T47D (cell line): ENCODE measurements around the gene MEX3B.

Experiments
- DNase-seq, 2 experiments: peaks; one replicate each; pipeline versions ENCODE4 v3.0.0 to v3.0.0-alpha.2; 2011 to 2012; ENCODE audit warnings: low read depth in 1 of 2, low spot score in 1 of 2
- JUND ChIP-seq: IDR thresholded peaks from 2 replicates; pipeline ENCODE4 v1.6.1; 2012; ENCODE audit warnings: low read depth
- in situ Hi-C: cut with HindIII; loops from 2 replicates; pipeline ENCODE4 v1.10.0; 2016; ENCODE audit warnings: low sequenced_read_pairs, low pct_unique_long_range_greater_than_20kb

MEX3B gene

DNA sequence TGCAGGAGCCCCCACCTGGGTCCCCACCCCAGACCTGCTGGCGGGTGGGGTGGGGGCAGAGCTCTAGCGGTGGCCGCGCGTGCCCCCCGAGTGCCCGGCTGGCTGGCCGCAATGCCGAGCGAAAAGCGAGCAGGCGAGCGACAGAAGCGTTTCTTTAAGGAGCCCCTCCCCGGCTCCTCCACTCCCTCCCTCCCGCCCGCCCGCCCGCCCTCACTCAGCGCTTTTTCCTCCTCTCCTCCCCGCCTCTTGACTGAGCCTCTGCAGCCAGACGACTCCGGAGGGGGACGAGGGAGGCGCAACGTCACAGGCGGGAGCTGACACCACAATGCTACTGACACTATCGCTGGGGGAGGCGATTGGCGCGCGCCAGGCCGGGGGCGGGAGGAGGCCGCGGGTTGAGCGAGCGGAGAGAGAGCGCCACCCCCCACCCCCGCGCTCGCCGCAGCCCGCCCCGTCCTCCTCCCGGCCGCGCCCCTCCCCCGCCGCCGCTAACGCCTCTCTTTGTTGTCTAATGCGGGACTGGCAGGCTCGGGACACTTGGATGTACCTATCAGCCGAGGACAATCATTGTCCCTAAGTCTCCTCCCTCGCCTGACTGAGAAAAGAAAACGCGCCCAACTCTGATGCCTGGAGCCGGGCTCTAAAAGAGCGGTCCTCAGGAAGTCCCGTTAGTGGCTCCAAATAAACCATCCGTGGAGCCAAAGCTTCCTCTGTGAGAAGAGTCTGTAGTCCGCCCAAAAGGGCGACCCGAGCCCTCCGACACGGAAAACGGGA lies at the start of gene MEX3B:
TSS of gene MEX3B (minus strand) at position 127 of the 774 bp plus-strand sequence. CDS start 313 bp downstream, outside the sequence.
- no peak for TF ChIP-seq JUND
- DNase-seq = peak; percentile 83 to 94
- in situ Hi-C loops = no loop called here

DNA sequence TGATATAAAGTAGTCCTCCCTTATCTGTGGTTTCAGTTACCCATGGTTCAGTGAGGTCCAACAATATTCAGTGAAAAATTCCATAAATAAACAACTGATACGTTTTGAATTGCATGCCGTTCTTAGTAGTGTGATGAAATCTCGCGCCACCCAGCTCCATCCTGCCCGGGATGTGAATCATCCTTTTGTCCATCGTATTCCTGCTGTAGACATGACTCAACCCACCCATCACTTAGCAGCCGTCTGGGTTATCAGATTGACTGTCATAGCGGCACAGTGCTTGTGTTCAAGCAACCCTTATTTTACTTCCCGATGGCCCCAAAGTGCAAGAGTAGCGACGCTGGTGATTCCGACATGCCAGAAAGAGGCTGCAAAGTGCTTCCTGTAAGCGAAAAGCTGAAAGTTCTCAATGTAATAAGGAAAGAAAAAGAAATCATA lies 48.0 kb upstream of the MEX3B start:
- no peak for DNase-seq
- in situ Hi-C loops = no loop called here
- TF ChIP-seq JUND = no peak

DNA sequence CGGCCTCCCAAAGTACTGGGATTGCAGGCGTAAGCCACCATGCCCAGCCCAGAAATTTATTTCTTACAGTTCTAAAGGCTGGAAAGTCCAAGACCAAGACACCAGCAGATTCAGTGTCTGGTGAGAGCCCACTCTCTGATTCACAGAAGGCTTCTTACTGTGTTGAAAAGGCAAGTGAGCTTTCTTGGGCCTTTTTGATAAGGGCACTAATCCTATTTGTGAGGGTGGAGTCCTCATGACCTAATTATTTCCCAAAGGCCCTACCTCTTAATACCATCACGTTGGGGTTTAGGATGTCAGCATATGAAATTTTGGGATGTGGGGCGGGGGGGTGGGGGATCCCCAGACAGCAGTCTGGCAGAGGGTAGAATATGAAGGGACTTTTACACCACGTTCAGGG lies 47.5 kb upstream of the MEX3B start:
- TF ChIP-seq JUND = no peak
- in situ Hi-C loops = no loop called here
- no peak for DNase-seq

DNA sequence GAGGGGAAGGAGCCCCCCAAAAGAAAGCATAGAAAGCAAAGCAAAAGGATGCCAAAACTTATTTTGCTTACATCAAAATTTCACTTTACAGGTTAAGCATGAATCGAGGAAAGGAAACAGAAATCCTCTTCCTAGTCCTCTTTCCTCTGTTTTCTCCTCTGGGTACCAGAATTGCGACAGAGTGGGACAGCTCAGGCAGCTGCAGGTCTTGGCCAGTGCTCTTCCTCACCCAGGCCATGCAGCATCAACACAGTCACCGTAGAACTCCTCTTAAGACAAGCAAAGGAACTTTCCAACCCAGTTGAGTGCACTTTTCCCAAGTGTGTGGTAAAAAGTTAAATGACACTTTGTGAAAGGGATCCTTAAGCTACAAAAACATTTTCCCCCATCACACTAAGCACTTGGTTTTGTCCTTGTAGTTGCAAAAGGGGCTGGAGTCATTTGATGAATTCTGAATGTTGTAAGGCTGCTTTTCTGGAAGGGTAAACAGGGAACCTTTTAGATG lies 45.9 kb upstream of the MEX3B start:
- no peak for DNase-seq
- in situ Hi-C loops = no loop called here
- TF ChIP-seq JUND = no peak

DNA sequence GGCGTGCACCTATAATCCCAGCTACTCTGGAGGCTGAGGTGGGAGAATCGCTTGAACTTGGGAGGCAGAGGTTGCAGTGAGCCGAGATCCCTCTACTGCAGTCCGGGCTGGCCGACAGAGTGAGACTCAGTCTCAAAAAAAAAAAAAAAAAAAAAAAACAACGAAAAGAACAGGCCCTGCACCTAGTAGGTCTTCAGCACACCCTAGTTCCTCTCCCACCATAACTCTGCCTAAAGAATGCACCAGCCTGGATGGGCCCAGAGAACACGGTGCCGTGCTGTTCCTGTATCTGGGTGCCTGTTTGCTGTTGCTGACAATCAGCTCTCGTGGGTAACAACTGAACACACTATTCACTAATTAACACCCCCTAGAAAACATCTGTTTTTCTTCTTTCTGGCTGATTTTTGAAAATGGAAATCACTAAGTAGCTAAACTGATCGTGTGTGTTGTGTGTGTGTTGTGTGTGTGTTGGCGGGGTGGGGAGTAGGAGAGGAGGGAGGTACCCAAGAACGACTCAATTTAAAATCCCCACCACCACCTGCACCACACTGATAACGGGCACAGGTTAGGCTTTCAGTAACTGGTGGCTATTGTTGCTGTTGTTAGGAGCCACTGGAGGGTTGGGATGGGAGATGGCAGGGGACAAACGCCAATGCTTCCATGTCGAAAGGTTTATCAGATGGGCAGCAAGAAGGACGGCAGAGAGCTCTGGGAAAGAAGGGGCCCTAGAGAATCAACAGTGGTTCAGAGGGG lies 40.6 kb upstream of the MEX3B start:
- in situ Hi-C loops = no loop called here
- no peak for TF ChIP-seq JUND

DNA sequence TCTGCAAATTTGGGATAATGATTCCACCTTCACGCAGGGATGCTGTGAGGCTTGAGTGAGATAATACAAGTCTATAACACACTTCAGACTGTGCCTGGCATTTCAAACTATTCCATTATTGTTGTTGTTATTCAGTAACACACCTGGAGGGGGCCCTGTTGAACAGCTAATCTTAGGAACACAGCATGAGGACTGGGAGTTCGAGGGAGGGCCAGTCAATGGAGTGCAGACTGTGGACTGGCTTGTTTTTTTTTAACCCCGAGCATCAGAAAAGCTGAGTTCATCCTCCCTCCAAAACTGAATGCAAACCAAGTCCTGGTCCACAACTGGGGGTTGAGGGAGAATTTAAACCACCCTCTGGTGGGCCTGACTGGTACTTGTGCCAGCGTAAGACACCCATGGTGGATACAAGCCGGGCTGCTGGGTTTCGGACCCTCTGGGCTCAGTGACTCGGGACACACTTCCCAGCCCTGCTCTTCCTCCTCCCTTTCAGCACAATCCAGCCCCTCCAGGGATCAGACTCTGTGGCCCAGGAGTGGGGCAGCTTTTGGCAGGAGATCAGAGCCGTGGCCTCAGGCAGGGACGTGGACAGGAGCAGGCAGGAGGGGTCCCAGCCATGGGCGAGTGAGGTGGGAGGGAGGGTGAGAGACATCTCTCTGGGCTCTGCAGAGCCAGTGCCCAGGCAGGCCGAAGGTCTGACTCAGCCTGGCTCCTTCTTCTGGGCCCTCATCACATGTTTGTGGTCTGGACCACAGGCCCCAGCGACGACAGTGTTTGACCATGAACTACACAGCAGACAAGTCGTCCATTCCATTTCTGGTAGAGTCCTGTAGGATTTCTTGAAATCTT lies 36.3 kb upstream of the MEX3B start:
- no peak for DNase-seq
- in situ Hi-C loops = no loop called here

More for the DNA sequence above, 40.6 kb upstream of the MEX3B start:
- DNase-seq = no peak

DNA sequence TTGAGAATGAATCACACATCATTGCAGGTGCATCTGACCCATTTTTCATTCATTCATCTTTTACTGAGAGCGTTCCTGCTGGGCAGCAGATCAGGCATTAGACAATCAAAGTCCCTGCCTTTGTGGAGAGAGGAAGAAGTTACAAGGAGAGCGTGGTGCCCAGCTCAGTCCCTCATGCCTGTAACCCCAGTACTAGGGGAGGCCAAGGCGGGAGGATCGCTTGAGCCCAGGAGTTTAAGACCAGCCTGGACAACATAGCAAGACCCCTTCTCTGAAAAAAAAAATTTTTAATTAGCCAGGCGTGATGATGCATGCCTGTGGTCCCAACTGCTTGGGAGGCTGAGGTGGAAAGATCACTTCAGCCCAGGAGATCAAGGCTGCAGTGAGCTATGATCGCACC lies 35.0 kb upstream of the MEX3B start:
- no peak for DNase-seq
- no peak for TF ChIP-seq JUND
- in situ Hi-C loops = no loop called here

More for the DNA sequence above, 36.3 kb upstream of the MEX3B start:
- TF ChIP-seq JUND = no peak

DNA sequence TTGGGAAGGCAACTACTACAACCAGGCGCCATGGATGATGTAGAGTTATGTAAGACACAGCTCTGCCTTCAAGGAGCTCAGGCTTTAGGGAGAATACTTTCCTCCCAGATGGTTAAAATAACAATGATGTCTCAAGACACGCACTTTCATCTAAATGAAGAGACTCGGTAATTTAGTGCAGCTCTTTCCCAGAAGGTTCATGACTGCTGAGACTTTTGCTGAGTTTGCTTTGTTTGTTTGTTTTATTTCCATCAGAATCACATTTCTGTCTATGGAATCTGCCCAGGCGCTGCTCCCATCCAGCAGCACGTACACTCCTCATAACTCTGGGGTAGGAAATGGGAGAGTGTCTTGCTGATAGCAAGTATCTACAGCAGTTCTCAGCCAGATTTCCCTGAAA lies 33.9 kb upstream of the MEX3B start:
- no peak for TF ChIP-seq JUND
- no peak for DNase-seq

DNA sequence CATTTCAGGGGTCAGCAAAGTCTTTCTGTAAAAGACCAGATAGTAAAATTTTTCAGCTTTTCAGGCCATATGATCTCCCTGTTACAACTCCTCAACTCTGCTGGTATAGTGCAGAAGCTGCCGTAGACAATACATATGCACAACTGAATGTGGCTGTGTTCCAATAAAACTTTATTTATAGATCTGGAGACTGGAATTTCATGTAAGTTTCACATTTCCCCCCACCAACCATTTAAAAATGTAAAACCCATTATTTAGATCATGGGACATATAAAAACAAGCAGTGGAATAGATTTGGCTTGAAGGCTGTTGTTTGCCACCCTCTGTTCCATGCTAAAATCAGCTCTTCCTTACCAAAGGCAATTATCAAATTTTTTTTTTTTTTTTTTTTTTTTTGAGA lies 28.8 kb upstream of the MEX3B start:
- no peak for TF ChIP-seq JUND
- in situ Hi-C loops = no loop called here
- DNase-seq = no peak

More for the DNA sequence above, 33.9 kb upstream of the MEX3B start:
- in situ Hi-C loops = no loop called here

DNA sequence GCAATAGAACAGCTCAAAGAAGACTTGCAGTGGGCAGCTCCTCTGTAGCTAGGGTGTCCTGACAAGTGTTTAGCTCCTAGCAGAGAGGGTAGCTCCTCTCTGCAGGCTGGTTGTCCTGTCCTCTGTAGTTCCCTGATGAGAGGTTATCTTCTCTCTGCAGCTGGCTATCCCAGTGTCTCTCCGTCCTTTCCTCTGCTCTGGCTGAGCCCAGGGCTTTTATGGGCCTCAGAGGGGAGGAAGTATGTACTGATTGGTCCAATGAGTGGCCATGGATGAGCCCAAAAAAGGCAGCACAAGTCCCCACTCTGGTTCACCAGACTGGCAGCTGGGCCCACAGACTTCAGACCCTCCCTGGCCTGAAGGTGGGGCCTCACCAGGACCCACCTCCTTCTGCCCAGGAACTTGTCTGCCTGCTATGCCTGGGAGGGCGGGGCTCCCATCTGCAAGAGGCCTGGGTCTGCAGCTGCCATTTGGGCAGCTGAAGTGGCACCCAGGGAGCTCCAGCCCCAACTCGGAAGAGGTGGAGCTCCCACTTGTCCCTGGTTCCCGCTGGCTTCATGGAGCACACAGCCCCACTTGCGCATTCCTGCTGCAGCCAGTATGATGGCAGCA lies 27.2 kb upstream of the MEX3B start:
- no peak for DNase-seq
- no peak for TF ChIP-seq JUND
- in situ Hi-C loops = no loop called here

DNA sequence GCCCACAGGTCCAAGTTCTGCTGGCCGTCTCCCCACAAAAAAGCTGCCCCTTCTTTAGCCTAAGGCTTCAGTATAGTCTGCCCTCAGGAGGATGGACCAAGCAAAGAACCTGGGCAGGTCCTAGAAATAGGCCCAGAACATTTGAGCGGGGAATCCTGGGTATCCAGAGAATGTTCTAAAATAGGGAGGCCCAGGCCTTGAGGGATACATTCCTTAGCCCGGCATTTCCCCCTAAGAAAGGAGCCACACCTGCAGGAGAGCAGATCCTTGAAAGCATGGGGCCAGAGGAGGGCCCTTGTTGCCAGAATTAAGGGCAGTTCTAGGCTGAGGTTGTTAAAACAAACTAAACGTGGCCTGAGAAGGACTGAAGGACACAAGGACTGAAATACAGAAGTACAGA lies 20.6 kb upstream of the MEX3B start:
- TF ChIP-seq JUND = no peak
- in situ Hi-C loops = no loop called here
- no peak for DNase-seq

DNA sequence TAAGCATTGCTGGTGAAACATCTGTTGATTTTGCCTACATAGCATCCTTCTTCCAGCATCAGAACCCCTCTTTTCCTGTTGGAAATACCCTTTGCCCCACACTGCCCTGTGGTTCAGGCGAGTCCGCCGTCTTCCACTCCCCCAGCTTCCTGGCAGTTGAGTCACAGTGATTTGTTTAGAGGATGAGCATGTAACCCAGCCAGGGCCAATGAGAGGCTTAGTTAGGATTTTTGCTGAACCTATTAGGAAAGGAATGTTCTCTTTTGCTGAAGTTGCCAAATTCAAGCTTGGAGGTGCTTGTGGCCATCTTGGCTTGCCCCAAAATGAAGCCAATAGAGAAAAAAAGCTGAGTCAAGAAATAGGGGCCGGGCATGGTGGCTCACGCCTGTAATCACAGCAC lies 19.0 kb upstream of the MEX3B start:
- DNase-seq = no peak
- TF ChIP-seq JUND = no peak
- in situ Hi-C loops = no loop called here
